Hypothalamus (tissue), 51 donors: ENCODE data around the gene SPRR3.

Source experiments
- DNase-seq, 51 donors: peaks; one replicate each; lab custom pipeline; 2025; lab: John Stamatoyannopoulos, UW

SPRR3 gene

GRCh38 chr1:153001382-153001781 is at the start of gene SPRR3:
SPRR3 (plus strand) TSS chr1:153001749; CDS start chr1:153003021, 1,272 bp downstream.
- no peak for DNase-seq

- no peak for DNase-seq
Observed at GRCh38 chr1:152953761-152954160, 47.8 kb upstream of the SPRR3 start.

- no peak for DNase-seq
Observed at GRCh38 chr1:152954436-152954835, 47.1 kb upstream of the SPRR3 start.

GRCh38 chr1:152957561-152957960 is 44.0 kb upstream of the SPRR3 start:
- no peak for DNase-seq

GRCh38 chr1:152959273-152959672 is 42.3 kb upstream of the SPRR3 start:
- no peak for DNase-seq

- DNase-seq = no peak
Observed at GRCh38 chr1:152959801-152960451, 41.6 kb upstream of the SPRR3 start.

GRCh38 chr1:152960452-152961044 is 41.0 kb upstream of the SPRR3 start:
- no peak for DNase-seq

- no peak for DNase-seq
Observed at GRCh38 chr1:152961226-152961891, 40.2 kb upstream of the SPRR3 start.

GRCh38 chr1:152962876-152963415 is 38.6 kb upstream of the SPRR3 start:
- DNase-seq = no peak

GRCh38 chr1:152964536-152964935 is 37.0 kb upstream of the SPRR3 start:
- no peak for DNase-seq

GRCh38 chr1:152965853-152966252 is 35.7 kb upstream of the SPRR3 start:
- DNase-seq = no peak

- DNase-seq = no peak
Observed at GRCh38 chr1:152967201-152967600, 34.3 kb upstream of the SPRR3 start.

- no peak for DNase-seq
Observed at GRCh38 chr1:152968248-152968647, 33.3 kb upstream of the SPRR3 start.

- no peak for DNase-seq
Observed at GRCh38 chr1:152969036-152969435, 32.5 kb upstream of the SPRR3 start.

GRCh38 chr1:152970495-152970894 is 31.1 kb upstream of the SPRR3 start, which contains the start of gene SPRR4:
SPRR4 (plus strand) TSS chr1:152970648; CDS start chr1:152971891, 1,243 bp downstream.
- no peak for DNase-seq

GRCh38 chr1:152972196-152972886 is 29.2 kb upstream of the SPRR3 start:
- no peak for DNase-seq

GRCh38 chr1:152976688-152977087 is 24.9 kb upstream of the SPRR3 start:
- DNase-seq = no peak

GRCh38 chr1:152977614-152978013 is 23.9 kb upstream of the SPRR3 start:
- DNase-seq = no peak

- no peak for DNase-seq
Observed at GRCh38 chr1:152980676-152981075, 20.9 kb upstream of the SPRR3 start.

- DNase-seq = no peak
Observed at GRCh38 chr1:152981146-152981871, 20.2 kb upstream of the SPRR3 start.
